H1 (cell line): ENCODE measurements around the gene RGS4. TPM values are rescaled to one million over a fixed set of nuclear protein-coding genes. Genes with fewer than 3 reads are reported as not detected.

Source experiments
- CTCF ChIA-PET: fragments of 300-600 bp; sonication (Branson Sonifier 250); formaldehyde crosslinking; loops from one replicate; lab custom pipeline; 2021; ENCODE audit not compliant: partially characterized antibody; lab: Charles Lee
- POLR2A ChIA-PET: fragments of 300-600 bp; sonication (Branson Sonifier 250); formaldehyde crosslinking; loops from one replicate; lab custom pipeline; 2021; ENCODE audit warnings: inconsistent platforms; ENCODE audit not compliant: partially characterized antibody; lab: Charles Lee
- DNase-seq, 2 experiments: peaks; one replicate each; pipeline versions ENCODE4 v3.0.0 to v3.0.0-alpha.2; 2010 to 2022; ENCODE audit warnings: low spot score in 2 of 2, low read depth in 1 of 2, mixed read lengths in 1 of 2
- FAIRE-seq: peaks from 2 replicates; lab custom pipeline; 2011; peaks lifted over from hg19 to GRCh38; lab: Jason Lieb, UNC
- H2AFZ ChIP-seq: 2 replicates; pipeline ENCODE4 v1.8.1; 2012; ENCODE audit warnings: low read length, inconsistent platforms
- H2AK5ac ChIP-seq: 2 replicates; pipeline ENCODE4 v1.6.1; 2013; ENCODE audit warnings: low read depth, low read length
- H2BK120ac ChIP-seq: replicated peaks from 2 replicates; pipeline ENCODE3; 2013; ENCODE audit warnings: low read depth, low read length, inconsistent platforms
- H2BK12ac ChIP-seq: 2 replicates; pipeline ENCODE4 v1.6.1; 2013; ENCODE audit warnings: low read depth, low read length
- H2BK15ac ChIP-seq: 2 replicates; pipeline ENCODE4 v1.6.1; 2013; ENCODE audit warnings: low read length
- H2BK20ac ChIP-seq: 2 replicates; pipeline ENCODE4 v1.6.1; 2013; ENCODE audit warnings: low read length
- H2BK5ac ChIP-seq: 2 replicates; pipeline ENCODE4 v1.6.1; 2013; ENCODE audit warnings: low read depth, low read length
- H3K14ac ChIP-seq: 2 replicates; pipeline ENCODE4 v1.6.1; 2013; ENCODE audit warnings: inconsistent platforms; ENCODE audit not compliant: insufficient read length
- H3K18ac ChIP-seq: 2 replicates; pipeline ENCODE4 v1.6.1; 2013; ENCODE audit warnings: low read length; ENCODE audit errors: extremely low read depth
- H3K23ac ChIP-seq: 2 replicates; pipeline ENCODE4 v1.6.1; 2013; ENCODE audit warnings: inconsistent platforms; ENCODE audit not compliant: insufficient read length
- H3K23me2 ChIP-seq: 2 replicates; pipeline ENCODE4 v1.6.1; 2013; ENCODE audit warnings: low read depth, low read length
- H3K27ac ChIP-seq: 2 replicates; pipeline ENCODE4 v1.6.1; 2011; ENCODE audit warnings: low read depth, low read length, inconsistent platforms
- H3K27me3 ChIP-seq, 4 experiments: replicated peaks in 1 of 4; 1 replicate in 1 of 4; 2 replicates in 3 of 4; pipeline versions ENCODE4 v1.6.1 to v1.8.1; 2011 to 2013; ENCODE audit warnings: low read length in 3 of 4, mild to moderate bottlenecking in 3 of 4, inconsistent platforms in 2 of 4, mixed read lengths in 2 of 4, moderate library complexity in 1 of 4; ENCODE audit not compliant: control insufficient read depth in 3 of 4, insufficient read depth in 3 of 4; ENCODE audit errors: extremely low read depth in 1 of 4
- H3K36me3 ChIP-seq, 4 experiments: 2 replicates each; pipeline versions ENCODE4 v1.6.1 to v1.8.1; 2011 to 2013; ENCODE audit warnings: mild to moderate bottlenecking in 4 of 4, low read length in 3 of 4, moderate library complexity in 2 of 4, control low read depth in 1 of 4, inconsistent platforms in 1 of 4; ENCODE audit not compliant: insufficient read depth in 4 of 4, control insufficient read depth in 2 of 4
- H3K4ac ChIP-seq: replicated peaks from 2 replicates; pipeline ENCODE3; 2013; ENCODE audit warnings: low read length, low read depth, mixed read lengths, inconsistent platforms; ENCODE audit not compliant: insufficient read length
- H3K4me1 ChIP-seq, 4 experiments: replicated peaks in 1 of 4; 1 replicate in 1 of 4; 2 replicates in 3 of 4; pipeline versions ENCODE4 v1.6.1 to v1.8.1; 2011 to 2013; ENCODE audit warnings: low read length in 3 of 4, inconsistent platforms in 2 of 4, mixed read lengths in 1 of 4; ENCODE audit not compliant: insufficient read depth in 4 of 4, control insufficient read depth in 3 of 4
- H3K4me2 ChIP-seq, 2 experiments: 2 replicates each; pipeline versions ENCODE4 v1.6.1 to v1.8.1; 2011 to 2013; ENCODE audit warnings: low read depth in 2 of 2, low read length in 2 of 2, control low read depth in 1 of 2, inconsistent platforms in 1 of 2, mild to moderate bottlenecking in 1 of 2; ENCODE audit not compliant: insufficient read depth in 1 of 2
- H3K4me3 ChIP-seq, 4 experiments: fragments of 200-600, 300-600 bp in 1 of 4; sonication (generic), shearing (Covaris generic), sonication (Bioruptor Twin) in 1 of 4; 2 replicates each; pipeline versions ENCODE4 v1.5.1 to v1.8.1; 2011 to 2016; ENCODE audit warnings: low read length in 4 of 4, low read depth in 3 of 4, control low read depth in 2 of 4, inconsistent platforms in 2 of 4, mild to moderate bottlenecking in 2 of 4, mixed read lengths in 1 of 4, moderate library complexity in 1 of 4; ENCODE audit not compliant: insufficient read depth in 2 of 4; ENCODE audit errors: extremely low read depth in 1 of 4
- H3K56ac ChIP-seq: replicated peaks from 2 replicates; pipeline ENCODE3; 2013; ENCODE audit warnings: low read depth, mild to moderate bottlenecking, mixed read lengths, low read length, inconsistent platforms; ENCODE audit not compliant: insufficient read length
- H3K79me1 ChIP-seq: 2 replicates; pipeline ENCODE4 v1.6.1; 2013; ENCODE audit warnings: low read depth, low read length, control low read depth
- H3K79me2 ChIP-seq, 2 experiments: 2 replicates each; pipeline versions ENCODE4 v1.6.1 to v1.8.1; 2012 to 2013; ENCODE audit warnings: low read length in 2 of 2, mild to moderate bottlenecking in 2 of 2, inconsistent platforms in 1 of 2; ENCODE audit not compliant: insufficient read depth in 2 of 2, control insufficient read depth in 1 of 2
- H3K9ac ChIP-seq, 4 experiments: replicated peaks in 1 of 4; 1 replicate in 1 of 4; 2 replicates in 3 of 4; pipeline versions ENCODE4 v1.6.1 to v1.8.1; 2011 to 2013; ENCODE audit warnings: low read depth in 3 of 4, low read length in 3 of 4, control low read depth in 2 of 4, mild to moderate bottlenecking in 2 of 4, moderate library complexity in 2 of 4, inconsistent platforms in 1 of 4; ENCODE audit errors: extremely low read depth in 1 of 4
- H3K9me3 ChIP-seq, 2 experiments: 2 replicates each; pipeline versions ENCODE4 v1.6.1 to v1.8.1; 2012 to 2013; ENCODE audit warnings: mild to moderate bottlenecking in 2 of 2, moderate library complexity in 2 of 2, control low read depth in 1 of 2, inconsistent platforms in 1 of 2, low read depth in 1 of 2, low read length in 1 of 2, mixed read lengths in 1 of 2; ENCODE audit not compliant: insufficient read depth in 2 of 2
- H4K20me1 ChIP-seq, 2 experiments: replicated peaks in 1 of 2; 2 replicates each; pipeline versions ENCODE3 to v1.8.1; 2011 to 2013; ENCODE audit warnings: inconsistent platforms in 2 of 2, low read length in 2 of 2, mild to moderate bottlenecking in 1 of 2; ENCODE audit not compliant: insufficient read depth in 2 of 2, control insufficient read depth in 1 of 2
- H4K5ac ChIP-seq: 2 replicates; pipeline ENCODE4 v1.6.1; 2013; ENCODE audit warnings: low read length, low read depth, mixed read lengths, inconsistent platforms; ENCODE audit not compliant: insufficient read length
- H4K8ac ChIP-seq: 2 replicates; pipeline ENCODE4 v1.8.0; 2013; ENCODE audit warnings: mild to moderate bottlenecking, moderate library complexity, low read length, inconsistent platforms; ENCODE audit not compliant: insufficient read depth; ENCODE audit errors: extremely low read depth
- H4K91ac ChIP-seq: replicated peaks from 2 replicates; pipeline ENCODE3; 2013; ENCODE audit warnings: low read length, mixed read lengths, inconsistent platforms; ENCODE audit not compliant: insufficient read length
- MAX ChIP-seq: IDR thresholded peaks from 2 replicates; pipeline ENCODE4 v1.6.1; 2012; ENCODE audit warnings: inconsistent platforms
- RFX5 ChIP-seq: IDR thresholded peaks from 2 replicates; pipeline ENCODE4 v1.6.1; 2011; ENCODE audit warnings: low read depth, low read length, improper control_type of control experiment, borderline replicate concordance
- TCF12 ChIP-seq: IDR thresholded peaks from 2 replicates; pipeline ENCODE4 v1.6.1; 2011; ENCODE audit warnings: low read depth, mild to moderate bottlenecking, low read length
- YY1 ChIP-seq: IDR thresholded peaks from 2 replicates; pipeline ENCODE4 v1.6.1; 2011; ENCODE audit warnings: low read depth, mild to moderate bottlenecking, low read length
- WGBS, 2 experiments: shearing (Covaris generic) in 1 of 2; methylation state at CpG; one replicate each; pipeline versions ENCODE4 v1.1.6 to v1.1.7; 2013 to 2015; ENCODE audit warnings: low lambda C conversion rate in 2 of 2, mixed read lengths in 2 of 2, inconsistent platforms in 1 of 2, low coverage in 1 of 2, missing lambda C conversion rate in 1 of 2; ENCODE audit not compliant: insufficient replicate concordance in 2 of 2, insufficient coverage in 1 of 2, insufficient read length in 1 of 2; ENCODE audit errors: extremely low coverage in 1 of 2, missing lambda C conversion rate in 1 of 2; 5-methylcytosine and 5-hydroxymethylcytosine counted together
- polyA plus RNA-seq, 7 experiments: library from polyadenylated mRNA; depleted of rRNA in 3 of 7; stranded (reverse) in 5 of 7; unstranded in 2 of 7; fragments of >200 nt in 5 of 7; fragments of 200-250 nt in 2 of 7; gene quantifications; 1 replicate in 5 of 7; 2 replicates in 1 of 7; 4 replicates in 1 of 7; pipeline versions ENCODE4 v1.2.1 to v1.2.3, GENCODE V29; 2011 to 2013; ENCODE audit warnings: missing spikeins in 2 of 7, mixed read lengths in 2 of 7
- total RNA-seq: library from RNA; stranded (reverse); fragmentation: NEBNext Ultra II Directional; extraction: Animal tissue kit (Norgen Biotek cat#: 25700); gene quantifications from 2 replicates; pipeline ENCODE4 v1.2.1, GENCODE V29; 2021

Gene RGS4
- total and polyA plus RNA-seq, 2 of the 8 experiments (the other 6 are each of a cell fraction or from before 2014, with no cell fraction given) = 0.26 to 0.74 TPM

GRCh38 chr1:163047951-163048659 is 21.1 kb upstream of the RGS4 start:
- Histone ChIP-seq H2BK120ac (no peak overlapping the region), H3K4me2 (no peak overlapping the region), H4K8ac (no peak overlapping the region), H2BK12ac (no peak overlapping the region), H2AK5ac (no peak overlapping the region), H3K4ac (no peak overlapping the region), H3K56ac (no peak overlapping the region), H4K20me1 (no peaks in the 10 kb centered on the region), H2BK15ac (no peak overlapping the region), H3K4me1 (no peaks in the 10 kb centered on the region), H4K5ac (no peak overlapping the region), H3K27me3 (no peaks in the 10 kb centered on the region), H2BK20ac (no peak overlapping the region), H3K36me3 (no peaks in the 10 kb centered on the region), H3K79me1 (no peaks in the 10 kb centered on the region), H2BK5ac (no peak overlapping the region), H3K9ac (no peak overlapping the region), H3K23me2 (no peaks in the 10 kb centered on the region), H3K23ac (no peak overlapping the region), H3K9me3 (no peaks in the 10 kb centered on the region), H3K4me3 (no peak overlapping the region), H3K18ac (no peak overlapping the region), H3K27ac (no peak overlapping the region), H3K79me2 (no peaks in the 10 kb centered on the region), H3K14ac (no peak overlapping the region), H4K91ac (no peak overlapping the region), H2AFZ (no peak overlapping the region)
- no peak for DNase-seq
- TF ChIP-seq RFX5 = no peak
- TF ChIP-seq YY1 = no peak
- no peak for TF ChIP-seq TCF12
- TF ChIP-seq MAX = no peak
- CTCF ChIA-PET = interaction anchor here (1.1 kb wide), 1 partner anchor 21 kb away, joined by 5 read pairs; the partner anchor contains the start of gene RGS4
- WGBS, 2 experiments = 90% methylated on average over 6 of the region's 6 CpGs; no CpG with 5 or more reads in 1 of the 2 experiments
- POLR2A ChIA-PET = interaction anchor here (0.7 kb wide), 1 partner anchor 141 kb away, joined by 3 read pairs; no protein-coding TSS in a partner anchor
- FAIRE-seq = no peak
